NCI-H1105 treated with DMSO at 0.1 percent for 48 hours (cell line): ENCODE results near the gene TXNRD1.
"Not testable (repeated sequence)": the region's sequence is repeated elsewhere in the genome, so short reads cannot be mapped to it uniquely, and the experiment has no call there.

Experiments
- DNase-seq: peaks from one replicate; lab custom pipeline; 2025; lab: John Stamatoyannopoulos, UW

Gene TXNRD1

GRCh38 chr12:104372061-104372720, 156.6 kb downstream of the TXNRD1 start:
- no peak for DNase-seq

GRCh38 chr12:104372721-104373335, 157.2 kb downstream of the TXNRD1 start:
- no peak for DNase-seq

GRCh38 chr12:104374071-104374470, 158.5 kb downstream of the TXNRD1 start:
- DNase-seq = no peak

GRCh38 chr12:104374806-104375205, 159.2 kb downstream of the TXNRD1 start:
- no peak for DNase-seq

GRCh38 chr12:104375775-104376174, 160.2 kb downstream of the TXNRD1 start:
- no peak for DNase-seq

- no peak for DNase-seq
Observed at GRCh38 chr12:104376650-104377513, 161.3 kb downstream of the TXNRD1 start.

- no peak for DNase-seq
Observed at GRCh38 chr12:104377514-104377812, 161.9 kb downstream of the TXNRD1 start.

GRCh38 chr12:104378427-104378826, 162.8 kb downstream of the TXNRD1 start:
- no peak for DNase-seq

- DNase-seq = no peak
Observed at GRCh38 chr12:104381341-104381730, 165.8 kb downstream of the TXNRD1 start.

GRCh38 chr12:104381731-104382480, 166.3 kb downstream of the TXNRD1 start:
- DNase-seq = peak; percentile 78

- no peak for DNase-seq
Observed at GRCh38 chr12:104384141-104384880, 168.7 kb downstream of the TXNRD1 start.

GRCh38 chr12:104385510-104385909, 169.9 kb downstream of the TXNRD1 start:
- DNase-seq = no peak

GRCh38 chr12:104386461-104386860, 170.9 kb downstream of the TXNRD1 start:
- no peak for DNase-seq

GRCh38 chr12:104387190-104387589, 171.6 kb downstream of the TXNRD1 start:
- DNase-seq = no peak

GRCh38 chr12:104394086-104394485, 178.5 kb downstream of the TXNRD1 start:
- not testable (repeated sequence) for DNase-seq
